Breast epithelium (tissue), 3 donors: Measurements from ENCODE around the gene DNM3.

ENCODE experiments used
- POLR2A ChIP-seq: fragments of 450-650 bp; IDR thresholded peaks from one replicate; pipeline ENCODE4 v1.6.1; 2016; ENCODE audit warnings: antibody characterized with exemption, mild to moderate bottlenecking, moderate library complexity
- TF ChIP-seq, protein P1 (sequence below), 3 donors: fragments of 450-650 bp; IDR thresholded peaks; one replicate each; pipeline ENCODE4 v1.5.1; 2016 to 2017; ENCODE audit warnings: antibody characterized with exemption in 3 of 3, mild to moderate bottlenecking in 3 of 3, moderate library complexity in 3 of 3

DNA sequence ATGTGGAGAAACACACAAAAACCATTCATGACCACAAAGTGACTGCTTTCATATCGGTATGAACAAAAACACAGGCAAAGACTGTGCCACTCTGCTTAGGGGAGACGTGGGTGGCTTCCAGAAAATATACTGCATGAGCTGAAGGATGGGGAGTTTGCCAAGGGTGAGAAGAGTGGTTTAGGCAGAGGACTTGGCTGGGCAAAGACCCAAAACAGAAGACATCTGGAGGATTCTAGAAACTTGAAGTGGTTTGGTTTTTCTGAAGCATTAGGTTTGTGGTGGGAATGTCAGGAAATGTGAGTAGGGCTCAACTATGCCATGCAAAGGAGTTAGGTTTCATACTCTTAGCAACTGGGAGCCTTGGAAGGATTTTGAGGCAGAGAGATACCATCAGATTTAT, 26.6 kb upstream of the DNM3 start:
- TF ChIP-seq, protein P1, sequence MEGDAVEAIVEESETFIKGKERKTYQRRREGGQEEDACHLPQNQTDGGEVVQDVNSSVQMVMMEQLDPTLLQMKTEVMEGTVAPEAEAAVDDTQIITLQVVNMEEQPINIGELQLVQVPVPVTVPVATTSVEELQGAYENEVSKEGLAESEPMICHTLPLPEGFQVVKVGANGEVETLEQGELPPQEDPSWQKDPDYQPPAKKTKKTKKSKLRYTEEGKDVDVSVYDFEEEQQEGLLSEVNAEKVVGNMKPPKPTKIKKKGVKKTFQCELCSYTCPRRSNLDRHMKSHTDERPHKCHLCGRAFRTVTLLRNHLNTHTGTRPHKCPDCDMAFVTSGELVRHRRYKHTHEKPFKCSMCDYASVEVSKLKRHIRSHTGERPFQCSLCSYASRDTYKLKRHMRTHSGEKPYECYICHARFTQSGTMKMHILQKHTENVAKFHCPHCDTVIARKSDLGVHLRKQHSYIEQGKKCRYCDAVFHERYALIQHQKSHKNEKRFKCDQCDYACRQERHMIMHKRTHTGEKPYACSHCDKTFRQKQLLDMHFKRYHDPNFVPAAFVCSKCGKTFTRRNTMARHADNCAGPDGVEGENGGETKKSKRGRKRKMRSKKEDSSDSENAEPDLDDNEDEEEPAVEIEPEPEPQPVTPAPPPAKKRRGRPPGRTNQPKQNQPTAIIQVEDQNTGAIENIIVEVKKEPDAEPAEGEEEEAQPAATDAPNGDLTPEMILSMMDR (IDR thresholded peaks at IDR 0.05) = no peak
- no peak for TF ChIP-seq POLR2A
